Smooth muscle cell (in vitro differentiated cells): ENCODE results near the gene LDLRAD2. TPM values are rescaled to one million over a fixed set of nuclear protein-coding genes. Genes with fewer than 3 reads are reported as not detected.

ENCODE experiments used
- DNase-seq: peaks from one replicate; lab custom pipeline; 2025; ENCODE audit not compliant: unreplicated experiment; lab: John Stamatoyannopoulos, UW
- H2AFZ ChIP-seq: fragments of 200-600 bp; sonication (generic); 2 replicates; pipeline ENCODE4 v1.6.0; 2016; ENCODE audit warnings: antibody characterized with exemption, low read depth, mild to moderate bottlenecking
- H3F3A ChIP-seq: fragments of 200-600 bp; sonication (generic); 2 replicates; pipeline ENCODE4 v1.6.0; 2017; ENCODE audit warnings: antibody characterized with exemption, low read depth
- H3K27ac ChIP-seq: fragments of 200-600 bp; sonication (generic); 2 replicates; pipeline ENCODE4 v1.5.1; 2016; ENCODE audit warnings: low read depth, mild to moderate bottlenecking
- H3K27me3 ChIP-seq: fragments of 200-600 bp; sonication (generic); 2 replicates; pipeline ENCODE4 v1.6.1; 2016; ENCODE audit warnings: low read depth, mild to moderate bottlenecking
- H3K36me3 ChIP-seq: fragments of 200-600 bp; sonication (generic); 2 replicates; pipeline ENCODE4 v1.5.1; 2016; ENCODE audit warnings: low read depth
- H3K4me1 ChIP-seq: fragments of 200-600 bp; sonication (generic); 2 replicates; pipeline ENCODE4 v1.5.1; 2016; ENCODE audit warnings: low read depth
- H3K4me2 ChIP-seq: fragments of 200-600 bp; sonication (generic); 2 replicates; pipeline ENCODE4 v1.6.0; 2016; ENCODE audit warnings: mild to moderate bottlenecking
- H3K4me3 ChIP-seq: fragments of 200-600 bp; sonication (generic); 2 replicates; pipeline ENCODE4 v1.5.1; 2016; ENCODE audit warnings: mild to moderate bottlenecking
- H3K79me2 ChIP-seq: fragments of 200-600 bp; sonication (generic); 2 replicates; pipeline ENCODE4 v1.6.0; 2016; ENCODE audit warnings: low read depth, mild to moderate bottlenecking
- H3K9ac ChIP-seq: fragments of 200-600 bp; sonication (generic); 2 replicates; pipeline ENCODE4 v1.6.0; 2016; ENCODE audit warnings: low read depth
- H3K9me3 ChIP-seq: fragments of 200-600 bp; sonication (generic); replicated peaks from 2 replicates; pipeline ENCODE4 v1.5.1; 2016; ENCODE audit warnings: low read depth
- H4K20me1 ChIP-seq: fragments of 200-600 bp; sonication (generic); 2 replicates; pipeline ENCODE4 v1.6.0; 2016; ENCODE audit warnings: low read depth
- CTCF ChIP-seq: fragments of 200-600 bp; sonication (generic); IDR thresholded peaks from 2 replicates; pipeline ENCODE4 v1.5.1; 2017; ENCODE audit warnings: borderline replicate concordance, mild to moderate bottlenecking, antibody characterized with exemption; ENCODE audit not compliant: insufficient read depth, poor library complexity, severe bottlenecking
- WGBS: methylation state at CpG from one replicate; pipeline ENCODE4 v1.1.7; 2016; ENCODE audit warnings: low lambda C conversion rate; 5-methylcytosine and 5-hydroxymethylcytosine counted together
- polyA plus RNA-seq: library from polyadenylated mRNA; unstranded; fragments of >200 nt; fragmentation: Nextera tagmentation; extraction: Ambion mirVana; gene quantifications from 2 replicates; pipeline ENCODE4 v1.2.1, GENCODE V29; 2016
- total RNA-seq: library from RNA; depleted of rRNA; stranded (reverse); fragments of >200 nt; gene quantifications from 2 replicates; pipeline ENCODE4 v1.2.3, GENCODE V29; 2014

The LDLRAD2 gene
- total and polyA plus RNA-seq, 2 experiments from 2014 or later, result 0.04 to 7.9 TPM

- H2AFZ ChIP-seq, result no peak overlapping the region
- no peaks in the 10 kb centered on the region for H4K20me1 ChIP-seq
- H3K79me2 ChIP-seq, result no peaks in the 10 kb centered on the region
- WGBS, result 98% methylated on average over 10 of the region's 10 CpGs
- no peak overlapping the region for H3K27ac ChIP-seq
- no peak overlapping the region for H3K4me2 ChIP-seq
- DNase-seq, result no peak
- H3K4me3 ChIP-seq, result no peak overlapping the region
- no peak for TF ChIP-seq CTCF
- no peak overlapping the region for H3K9ac ChIP-seq
- H3K36me3 ChIP-seq, result peaks cover 10% of the 10 kb centered on the region
- no peaks in the 10 kb centered on the region for H3K9me3 ChIP-seq
- H3K4me1 ChIP-seq, result no peaks in the 10 kb centered on the region
- H3F3A ChIP-seq, result no peaks in the 10 kb centered on the region
- no peaks in the 10 kb centered on the region for H3K27me3 ChIP-seq
These were observed 47.7 kb downstream of the LDLRAD2 start for GRCh38 chr1:21859669-21860179.

- H3K79me2 ChIP-seq, result no peaks in the 10 kb centered on the region
- H4K20me1 ChIP-seq, result no peaks in the 10 kb centered on the region
- H3K4me3 ChIP-seq, result no peak overlapping the region
- no peak overlapping the region for H2AFZ ChIP-seq
- no peak overlapping the region for H3K9ac ChIP-seq
- H3K4me2 ChIP-seq, result no peak overlapping the region
- H3K27me3 ChIP-seq, result no peaks in the 10 kb centered on the region
- no peaks in the 10 kb centered on the region for H3K4me1 ChIP-seq
- DNase-seq, result no peak
- H3K9me3 ChIP-seq, result no peaks in the 10 kb centered on the region
- WGBS, result 99% methylated on average over 3 of the region's 3 CpGs
- H3K36me3 ChIP-seq, result peaks cover 10% of the 10 kb centered on the region
- H3K27ac ChIP-seq, result no peak overlapping the region
- no peaks in the 10 kb centered on the region for H3F3A ChIP-seq
- no peak for TF ChIP-seq CTCF
These were observed 48.9 kb downstream of the LDLRAD2 start for GRCh38 chr1:21860971-21861370.

- Histone ChIP-seq H3K36me3 (peaks cover 10% of the 10 kb centered on the region), H3K27ac (no peak overlapping the region)
- 89% methylated on average over 19 of the region's 19 CpGs for WGBS
These were observed 49.8 kb downstream of the LDLRAD2 start for GRCh38 chr1:21861602-21862429.

More at GRCh38 chr1:21861602-21862429, 49.8 kb downstream of the LDLRAD2 start:
- TF ChIP-seq CTCF, result no peak
- Histone ChIP-seq H3K4me1 (no peaks in the 10 kb centered on the region), H2AFZ (no peak overlapping the region), H3K4me2 (no peak overlapping the region), H3K27me3 (no peaks in the 10 kb centered on the region), H4K20me1 (no peaks in the 10 kb centered on the region), H3F3A (no peaks in the 10 kb centered on the region), H3K79me2 (no peaks in the 10 kb centered on the region), H3K4me3 (no peak overlapping the region), H3K9ac (no peak overlapping the region), H3K9me3 (no peaks in the 10 kb centered on the region)
- no peak for DNase-seq
